OCI-LY3 (cell line): ENCODE results near the gene SLC6A9.

Experiments used
- EZH2phosphoT487 ChIP-seq: fragments of 200-600 bp; shearing (Covaris generic); IDR thresholded peaks from 2 replicates; pipeline ENCODE4 v1.6.1; 2018; ENCODE audit warnings: antibody characterized with exemption, mixed run types, low read depth
- TF ChIP-seq, protein P1 (sequence below): fragments of 200-600, 300-600 bp; sonication (generic); IDR thresholded peaks from 2 replicates; pipeline ENCODE4 v1.5.1; 2014; ENCODE audit warnings: antibody characterized with exemption, low read length, low read depth

DNA sequence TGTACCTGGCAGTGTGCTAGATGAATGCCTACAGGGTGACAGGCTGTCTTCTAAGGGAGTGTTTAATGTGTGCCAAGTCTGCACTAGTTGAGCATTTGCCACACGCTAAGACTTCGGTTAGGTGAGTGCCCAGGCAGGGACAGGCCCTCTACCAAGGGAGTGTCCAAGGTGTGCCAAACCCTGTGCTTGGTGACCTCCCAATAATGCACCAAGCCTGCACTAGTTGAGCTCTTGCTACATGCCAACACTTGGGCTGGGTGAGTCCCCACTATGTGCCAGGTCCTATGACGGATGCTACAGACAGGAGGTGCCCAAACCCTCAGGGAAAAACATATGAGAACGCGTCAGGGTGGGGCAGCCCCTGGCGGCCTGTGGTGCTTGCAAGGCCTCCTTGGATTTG lies 10.8 kb downstream of the SLC6A9 start:
- TF ChIP-seq, protein P1, sequence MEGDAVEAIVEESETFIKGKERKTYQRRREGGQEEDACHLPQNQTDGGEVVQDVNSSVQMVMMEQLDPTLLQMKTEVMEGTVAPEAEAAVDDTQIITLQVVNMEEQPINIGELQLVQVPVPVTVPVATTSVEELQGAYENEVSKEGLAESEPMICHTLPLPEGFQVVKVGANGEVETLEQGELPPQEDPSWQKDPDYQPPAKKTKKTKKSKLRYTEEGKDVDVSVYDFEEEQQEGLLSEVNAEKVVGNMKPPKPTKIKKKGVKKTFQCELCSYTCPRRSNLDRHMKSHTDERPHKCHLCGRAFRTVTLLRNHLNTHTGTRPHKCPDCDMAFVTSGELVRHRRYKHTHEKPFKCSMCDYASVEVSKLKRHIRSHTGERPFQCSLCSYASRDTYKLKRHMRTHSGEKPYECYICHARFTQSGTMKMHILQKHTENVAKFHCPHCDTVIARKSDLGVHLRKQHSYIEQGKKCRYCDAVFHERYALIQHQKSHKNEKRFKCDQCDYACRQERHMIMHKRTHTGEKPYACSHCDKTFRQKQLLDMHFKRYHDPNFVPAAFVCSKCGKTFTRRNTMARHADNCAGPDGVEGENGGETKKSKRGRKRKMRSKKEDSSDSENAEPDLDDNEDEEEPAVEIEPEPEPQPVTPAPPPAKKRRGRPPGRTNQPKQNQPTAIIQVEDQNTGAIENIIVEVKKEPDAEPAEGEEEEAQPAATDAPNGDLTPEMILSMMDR = no peak
- no peak for TF ChIP-seq EZH2phosphoT487
